Activated CD4-positive, alpha-beta T cell treated with anti-CD3 and anti-CD28 coated beads for 36 hours (primary cell): ENCODE results near the gene MGAT5. TPM values are rescaled to one million over a fixed set of nuclear protein-coding genes. Genes with fewer than 3 reads are reported as not detected.

Source experiments
- ATAC-seq: fragments of 200-7000 bp; cut with Tn5 transposase; one replicate; pipeline ENCODE4 v1.10.0; 2021; ENCODE audit warnings: mild to moderate bottlenecking, moderate library complexity
- CTCF ChIA-PET: fragments of 350-600 bp; sonication (Branson Sonifier 250); formaldehyde crosslinking; loops from one replicate; lab custom pipeline; 2021; ENCODE audit warnings: antibody characterized with exemption; lab: Charles Lee
- POLR2A ChIA-PET: fragments of 350-600 bp; sonication (Branson Sonifier 250); formaldehyde crosslinking; loops from one replicate; lab custom pipeline; 2021; ENCODE audit warnings: antibody characterized with exemption, inconsistent platforms; lab: Charles Lee
- DNase-seq: peaks from one replicate; pipeline ENCODE4 v3.0.0-alpha.2; 2020
- H3K27ac Mint-ChIP-seq: one replicate; pipeline ENCODE4 v1.8.0; 2021; ENCODE audit warnings: mixed read lengths
- H3K27me3 Mint-ChIP-seq: one replicate; pipeline ENCODE4 v1.8.0; 2021; ENCODE audit warnings: mixed read lengths
- H3K36me3 Mint-ChIP-seq: one replicate; pipeline ENCODE4 v1.8.0; 2021; ENCODE audit warnings: low read depth, mixed read lengths
- H3K4me1 Mint-ChIP-seq: one replicate; pipeline ENCODE4 v1.8.0; 2021; ENCODE audit warnings: mixed read lengths
- H3K4me3 Mint-ChIP-seq: one replicate; pipeline ENCODE4 v1.8.0; 2021; ENCODE audit warnings: mild to moderate bottlenecking, moderate library complexity, mixed read lengths
- H3K9me3 Mint-ChIP-seq: one replicate; pipeline ENCODE4 v1.8.0; 2021; ENCODE audit warnings: low read depth, mixed read lengths
- intact Hi-C, 2 experiments: fragments of 100-400 bp; cut with DNase I in 1 of 2; cut with micrococcal nuclease in 1 of 2; formaldehyde crosslinking; loops; one replicate each; pipeline versions ENCODE4 v1.14.2 to v1.15.1; 2022 to 2024; cut with DNase I, micrococcal nuclease
- total RNA-seq, 2 experiments: library from RNA; stranded (reverse); gene quantifications; one replicate each; pipeline ENCODE4 v1.2.3, GENCODE V29; 2021

Gene MGAT5
- total RNA-seq, 2 experiments from 2014 or later, result 22.2 to 25.7 TPM

GRCh38 chr2:134457765-134458472 is 204.0 kb downstream of the MGAT5 start:
- intact Hi-C loops, result no loop called here
- DNase-seq, result no peak
- H3K9me3 Mint-ChIP-seq, result no peaks in the 10 kb centered on the region
- H3K27me3 Mint-ChIP-seq, result no peaks in the 10 kb centered on the region
- POLR2A ChIA-PET, result no interaction called here
- no peaks in the 10 kb centered on the region for H3K36me3 Mint-ChIP-seq
- no peak overlapping the region for H3K4me3 Mint-ChIP-seq
- CTCF ChIA-PET, result no interaction called here
- H3K27ac Mint-ChIP-seq, result no peak overlapping the region
- no peak for ATAC-seq
- no peaks in the 10 kb centered on the region for H3K4me1 Mint-ChIP-seq

- H3K27me3 Mint-ChIP-seq, result no peaks in the 10 kb centered on the region
- H3K27ac Mint-ChIP-seq, result no peak overlapping the region
- CTCF ChIA-PET, result interaction anchor here (0.6 kb wide), 1 partner anchor 85 kb away, joined by 3 read pairs; no protein-coding TSS in a partner anchor
- H3K4me1 Mint-ChIP-seq, result no peaks in the 10 kb centered on the region
- ATAC-seq, result no peak
- intact Hi-C loops, result no loop called here
- no peak overlapping the region for H3K4me3 Mint-ChIP-seq
- H3K36me3 Mint-ChIP-seq, result no peaks in the 10 kb centered on the region
- no peaks in the 10 kb centered on the region for H3K9me3 Mint-ChIP-seq
- POLR2A ChIA-PET, result no interaction called here
- no peak for DNase-seq
These were observed 204.6 kb downstream of the MGAT5 start for GRCh38 chr2:134458473-134458853.

- no peak for DNase-seq
- Mint-ChIP-seq H3K27ac (no peak overlapping the region), H3K27me3 (no peaks in the 10 kb centered on the region), H3K36me3 (no peaks in the 10 kb centered on the region), H3K9me3 (no peaks in the 10 kb centered on the region), H3K4me1 (no peaks in the 10 kb centered on the region), H3K4me3 (no peak overlapping the region)
- intact Hi-C loops, result no loop called here
- CTCF ChIA-PET, result interaction anchor here (0.6 kb wide), 1 partner anchor 85 kb away, joined by 3 read pairs; no protein-coding TSS in a partner anchor
- ATAC-seq, result no peak
- POLR2A ChIA-PET, result no interaction called here
These were observed 205.1 kb downstream of the MGAT5 start for GRCh38 chr2:134458950-134459349.

GRCh38 chr2:134459706-134460406 is 206.0 kb downstream of the MGAT5 start:
- no peaks in the 10 kb centered on the region for H3K4me1 Mint-ChIP-seq
- POLR2A ChIA-PET, result no interaction called here
- intact Hi-C loops, result no loop called here

GRCh38 chr2:134460583-134460998 is 206.7 kb downstream of the MGAT5 start:
- ATAC-seq, result peak; percentile 55
- Mint-ChIP-seq H3K27me3 (no peaks in the 10 kb centered on the region), H3K36me3 (no peaks in the 10 kb centered on the region), H3K4me3 (no peak overlapping the region), H3K9me3 (no peaks in the 10 kb centered on the region), H3K4me1 (no peaks in the 10 kb centered on the region), H3K27ac (no peak overlapping the region)
- ChIA-PET POLR2A (no interaction called here), CTCF (interaction anchor here (0.5 to 1.2 kb wide), 4 partner anchors 8 to 438 kb away, joined by 3 read pairs; no protein-coding TSS in a partner anchor)
- intact Hi-C loops, result no loop called here
- DNase-seq, result peak; percentile 48

More at GRCh38 chr2:134459706-134460406, 206.0 kb downstream of the MGAT5 start:
- Mint-ChIP-seq H3K36me3 (no peaks in the 10 kb centered on the region), H3K27me3 (no peaks in the 10 kb centered on the region), H3K4me3 (no peak overlapping the region), H3K9me3 (no peaks in the 10 kb centered on the region), H3K27ac (no peak overlapping the region)
- CTCF ChIA-PET, result interaction anchor here (1.0 kb wide), 1 partner anchor 260 kb away, joined by 3 read pairs; no protein-coding TSS in a partner anchor
- DNase-seq (no peak), ATAC-seq (no peak)

- no peaks in the 10 kb centered on the region for H3K36me3 Mint-ChIP-seq
- no peaks in the 10 kb centered on the region for H3K9me3 Mint-ChIP-seq
- DNase-seq (no peak), ATAC-seq (no peak)
- no peaks in the 10 kb centered on the region for H3K4me1 Mint-ChIP-seq
- intact Hi-C loops, result no loop called here
- H3K27ac Mint-ChIP-seq, result no peak overlapping the region
- no peaks in the 10 kb centered on the region for H3K27me3 Mint-ChIP-seq
- no peak overlapping the region for H3K4me3 Mint-ChIP-seq
- POLR2A ChIA-PET, result no interaction called here
- CTCF ChIA-PET, result interaction anchor here (0.6 to 1.2 kb wide), 2 partner anchors 8 to 343 kb away, joined by 3 read pairs; no protein-coding TSS in a partner anchor
These were observed 207.6 kb downstream of the MGAT5 start for GRCh38 chr2:134461511-134461910.

- no peak overlapping the region for H3K4me3 Mint-ChIP-seq
- ATAC-seq, result no peak
- no peaks in the 10 kb centered on the region for H3K9me3 Mint-ChIP-seq
- H3K27me3 Mint-ChIP-seq, result no peaks in the 10 kb centered on the region
- ChIA-PET CTCF (no interaction called here), POLR2A (no interaction called here)
- intact Hi-C loops, result no loop called here
- no peak overlapping the region for H3K27ac Mint-ChIP-seq
- H3K4me1 Mint-ChIP-seq, result no peaks in the 10 kb centered on the region
- DNase-seq, result no peak
- no peaks in the 10 kb centered on the region for H3K36me3 Mint-ChIP-seq
These were observed 208.4 kb downstream of the MGAT5 start for GRCh38 chr2:134462275-134462674.

GRCh38 chr2:134462791-134463698 is 209.2 kb downstream of the MGAT5 start:
- Mint-ChIP-seq H3K36me3 (no peaks in the 10 kb centered on the region), H3K27me3 (no peaks in the 10 kb centered on the region), H3K4me1 (no peaks in the 10 kb centered on the region), H3K4me3 (no peak overlapping the region), H3K9me3 (no peaks in the 10 kb centered on the region), H3K27ac (no peak overlapping the region)
- intact Hi-C loops, result no loop called here
- ATAC-seq (no peak), DNase-seq (no peak)
- ChIA-PET POLR2A (no interaction called here), CTCF (no interaction called here)

GRCh38 chr2:134463699-134464022 is 209.8 kb downstream of the MGAT5 start:
- DNase-seq (no peak), ATAC-seq (no peak)
- Mint-ChIP-seq H3K27ac (no peak overlapping the region), H3K36me3 (no peaks in the 10 kb centered on the region), H3K4me3 (no peak overlapping the region), H3K4me1 (no peaks in the 10 kb centered on the region), H3K27me3 (no peaks in the 10 kb centered on the region), H3K9me3 (no peaks in the 10 kb centered on the region)
- intact Hi-C loops, result no loop called here
- CTCF ChIA-PET, result no interaction called here
- POLR2A ChIA-PET, result no interaction called here

GRCh38 chr2:134465228-134466105 is 211.6 kb downstream of the MGAT5 start:
- intact Hi-C loops, result no loop called here
- Mint-ChIP-seq H3K27me3 (no peaks in the 10 kb centered on the region), H3K9me3 (no peaks in the 10 kb centered on the region), H3K36me3 (no peaks in the 10 kb centered on the region), H3K27ac (no peak overlapping the region), H3K4me3 (no peak overlapping the region), H3K4me1 (no peaks in the 10 kb centered on the region)
- POLR2A ChIA-PET, result no interaction called here
- CTCF ChIA-PET, result interaction anchor here (0.7 kb wide), 1 partner anchor 119 kb away, joined by 3 read pairs; no protein-coding TSS in a partner anchor
- no peak for DNase-seq
- no peak for ATAC-seq

GRCh38 chr2:134466141-134466540 is 212.3 kb downstream of the MGAT5 start:
- DNase-seq (peak; percentile 43), ATAC-seq (no peak)
- Mint-ChIP-seq H3K4me3 (no peak overlapping the region), H3K27me3 (no peaks in the 10 kb centered on the region), H3K9me3 (no peaks in the 10 kb centered on the region), H3K27ac (no peak overlapping the region), H3K36me3 (no peaks in the 10 kb centered on the region), H3K4me1 (no peaks in the 10 kb centered on the region)
- CTCF ChIA-PET, result no interaction called here
- intact Hi-C loops, result no loop called here
- POLR2A ChIA-PET, result no interaction called here
